Loucy (cell line): ENCODE measurements around the gene OSTM1.
"Not testable (repeated sequence)": the region's sequence is repeated elsewhere in the genome, so short reads cannot be mapped to it uniquely, and the experiment has no call there.

ENCODE experiments used
- H2AFZ ChIP-seq: fragments of 200-600 bp; sonication (generic); 2 replicates; pipeline ENCODE4 v1.6.0; 2016; ENCODE audit warnings: antibody characterized with exemption, mild to moderate bottlenecking, low read length, moderate library complexity
- H3F3A ChIP-seq: fragments of 200-600 bp; 2 replicates; pipeline ENCODE4 v1.6.0; 2016; ENCODE audit warnings: antibody characterized with exemption, low read depth, mild to moderate bottlenecking
- H3K27me3 ChIP-seq: fragments of 200-600 bp; sonication (generic); 2 replicates; pipeline ENCODE4 v1.6.1; 2014; ENCODE audit warnings: low read length, mild to moderate bottlenecking; ENCODE audit not compliant: insufficient read depth, poor library complexity, severe bottlenecking
- H3K36me3 ChIP-seq: fragments of 200-600 bp; sonication (generic); 2 replicates; pipeline ENCODE4 v1.6.1; 2016; ENCODE audit warnings: low read length; ENCODE audit not compliant: insufficient read depth
- H3K4me1 ChIP-seq: fragments of 200-600 bp; sonication (generic); 2 replicates; pipeline ENCODE4 v1.5.1; 2014; ENCODE audit warnings: low read length, mild to moderate bottlenecking; ENCODE audit not compliant: insufficient read depth, poor library complexity, severe bottlenecking
- H3K4me2 ChIP-seq: fragments of 200-600 bp; sonication (generic); 2 replicates; pipeline ENCODE4 v1.6.0; 2014; ENCODE audit warnings: antibody characterized with exemption, low read length, low read depth, mild to moderate bottlenecking; ENCODE audit not compliant: poor library complexity, severe bottlenecking
- H3K4me3 ChIP-seq: fragments of 200-600 bp; sonication (generic); 2 replicates; pipeline ENCODE4 v1.5.1; 2014; ENCODE audit warnings: low read length, mild to moderate bottlenecking, mixed read lengths; ENCODE audit not compliant: poor library complexity, severe bottlenecking
- H3K79me2 ChIP-seq: fragments of 200-600 bp; sonication (generic); 2 replicates; pipeline ENCODE4 v1.6.1; 2014; ENCODE audit warnings: low read length; ENCODE audit not compliant: insufficient read depth
- H3K9ac ChIP-seq: fragments of 200-600 bp; sonication (generic); 2 replicates; pipeline ENCODE4 v1.6.0; 2014; ENCODE audit warnings: mild to moderate bottlenecking, low read depth, low read length, moderate library complexity; ENCODE audit not compliant: poor library complexity, severe bottlenecking
- H3K9me2 ChIP-seq: fragments of 200-600 bp; sonication (generic); replicated peaks from 2 replicates; pipeline ENCODE4 v1.6.1; 2016; ENCODE audit warnings: low read depth, low read length, mixed read lengths
- H3K9me3 ChIP-seq: fragments of 200-600 bp; sonication (generic); 2 replicates; pipeline ENCODE4 v1.6.1; 2014; ENCODE audit warnings: mild to moderate bottlenecking, antibody characterized with exemption, low read length, low read depth; ENCODE audit not compliant: insufficient read depth
- H4K20me1 ChIP-seq: fragments of 200-600 bp; sonication (generic); 2 replicates; pipeline ENCODE4 v1.6.0; 2014; ENCODE audit warnings: antibody characterized with exemption, low read length, mild to moderate bottlenecking; ENCODE audit not compliant: insufficient read depth, poor library complexity, severe bottlenecking
- EZH2phosphoT487 ChIP-seq: fragments of 200-600 bp; IDR thresholded peaks from 2 replicates; pipeline ENCODE4 v1.6.1; 2018; ENCODE audit warnings: antibody characterized with exemption, mild to moderate bottlenecking, moderate library complexity, borderline replicate concordance
- TF ChIP-seq, protein P1 (sequence below): fragments of 200-600 bp; sonication (generic); conservative IDR thresholded peaks from 2 replicates; pipeline ENCODE4 v1.5.1; 2014; ENCODE audit warnings: mild to moderate bottlenecking, antibody characterized with exemption, low read length

Gene OSTM1

DNA sequence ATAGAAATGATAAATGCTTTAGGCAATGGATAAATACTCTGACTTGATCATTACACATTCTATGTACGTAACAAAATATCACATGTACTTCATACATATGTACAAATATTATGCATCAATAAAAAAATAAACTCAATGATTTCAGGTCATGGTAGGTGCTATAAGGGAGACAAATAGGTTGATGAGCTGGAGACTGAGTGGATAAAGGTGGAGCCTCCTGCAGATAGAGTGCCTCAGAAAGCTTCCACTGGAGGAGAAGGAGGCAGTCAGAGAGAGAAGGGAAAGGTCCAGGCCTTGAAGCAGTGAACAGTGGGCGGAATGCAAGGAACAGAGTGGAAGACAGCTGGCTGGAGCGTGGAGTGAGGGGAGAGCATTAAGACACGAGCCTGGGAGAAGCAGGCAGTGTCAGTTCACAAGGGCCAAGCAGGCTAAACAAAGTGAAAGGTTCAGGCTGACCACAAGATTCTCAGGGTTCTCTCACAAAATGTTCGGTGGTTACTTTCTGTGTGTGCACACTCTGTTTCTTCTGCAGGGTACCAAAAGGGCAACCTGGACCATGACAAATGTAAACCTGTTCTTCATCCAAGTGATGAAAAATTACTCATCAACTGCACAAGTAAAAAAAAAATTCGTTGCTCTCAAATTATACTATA, 60.6 kb downstream of the OSTM1 start:
- Histone ChIP-seq H2AFZ (no peak overlapping the region), H4K20me1 (no peaks in the 10 kb centered on the region), H3K79me2 (no peaks in the 10 kb centered on the region), H3K36me3 (no peaks in the 10 kb centered on the region), H3F3A (no peaks in the 10 kb centered on the region), H3K4me1 (no peaks in the 10 kb centered on the region), H3K4me3 (no peak overlapping the region), H3K4me2 (no peak overlapping the region), H3K27me3 (no peaks in the 10 kb centered on the region), H3K9me3 (peaks cover 19% of the 10 kb centered on the region), H3K9me2 (no peaks in the 10 kb centered on the region), H3K9ac (no peak overlapping the region)
- no peak for TF ChIP-seq EZH2phosphoT487
- TF ChIP-seq, protein P1, sequence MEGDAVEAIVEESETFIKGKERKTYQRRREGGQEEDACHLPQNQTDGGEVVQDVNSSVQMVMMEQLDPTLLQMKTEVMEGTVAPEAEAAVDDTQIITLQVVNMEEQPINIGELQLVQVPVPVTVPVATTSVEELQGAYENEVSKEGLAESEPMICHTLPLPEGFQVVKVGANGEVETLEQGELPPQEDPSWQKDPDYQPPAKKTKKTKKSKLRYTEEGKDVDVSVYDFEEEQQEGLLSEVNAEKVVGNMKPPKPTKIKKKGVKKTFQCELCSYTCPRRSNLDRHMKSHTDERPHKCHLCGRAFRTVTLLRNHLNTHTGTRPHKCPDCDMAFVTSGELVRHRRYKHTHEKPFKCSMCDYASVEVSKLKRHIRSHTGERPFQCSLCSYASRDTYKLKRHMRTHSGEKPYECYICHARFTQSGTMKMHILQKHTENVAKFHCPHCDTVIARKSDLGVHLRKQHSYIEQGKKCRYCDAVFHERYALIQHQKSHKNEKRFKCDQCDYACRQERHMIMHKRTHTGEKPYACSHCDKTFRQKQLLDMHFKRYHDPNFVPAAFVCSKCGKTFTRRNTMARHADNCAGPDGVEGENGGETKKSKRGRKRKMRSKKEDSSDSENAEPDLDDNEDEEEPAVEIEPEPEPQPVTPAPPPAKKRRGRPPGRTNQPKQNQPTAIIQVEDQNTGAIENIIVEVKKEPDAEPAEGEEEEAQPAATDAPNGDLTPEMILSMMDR = no peak

DNA sequence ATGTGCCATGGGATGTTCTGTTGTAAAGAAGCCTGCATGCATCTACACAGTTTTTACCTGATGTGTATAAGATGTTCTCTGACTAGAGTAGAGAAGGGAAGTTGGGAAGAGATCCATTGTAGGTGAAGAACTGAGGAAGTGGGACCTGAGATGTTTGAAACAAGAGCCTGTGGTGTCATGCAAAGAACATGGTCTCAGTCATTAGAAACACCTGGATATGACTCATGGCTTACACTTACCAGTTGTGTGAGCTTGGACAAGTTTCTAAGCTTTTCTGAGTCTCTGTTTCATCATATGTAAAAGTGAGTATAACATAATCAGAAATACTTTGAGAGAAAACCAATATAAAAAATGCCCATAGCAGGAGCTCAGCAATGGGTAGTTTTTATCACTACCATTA, 64.6 kb downstream of the OSTM1 start:
- H3K4me3 ChIP-seq = no peak overlapping the region
- peaks cover 9% of the 10 kb centered on the region; the same call in 1 of the 2 replicates for H3K9me3 ChIP-seq
- no peak overlapping the region for H2AFZ ChIP-seq
- H4K20me1 ChIP-seq = no peaks in the 10 kb centered on the region
- TF ChIP-seq EZH2phosphoT487 = no peak
- TF ChIP-seq, protein P1 = no peak
- H3K9me2 ChIP-seq = no peaks in the 10 kb centered on the region
- no peaks in the 10 kb centered on the region for H3K36me3 ChIP-seq
- H3K4me1 ChIP-seq = no peaks in the 10 kb centered on the region
- no peaks in the 10 kb centered on the region for H3K27me3 ChIP-seq
- H3K79me2 ChIP-seq = no peaks in the 10 kb centered on the region
- no peak overlapping the region for H3K9ac ChIP-seq
- no peaks in the 10 kb centered on the region for H3F3A ChIP-seq
- H3K4me2 ChIP-seq = no peak overlapping the region

DNA sequence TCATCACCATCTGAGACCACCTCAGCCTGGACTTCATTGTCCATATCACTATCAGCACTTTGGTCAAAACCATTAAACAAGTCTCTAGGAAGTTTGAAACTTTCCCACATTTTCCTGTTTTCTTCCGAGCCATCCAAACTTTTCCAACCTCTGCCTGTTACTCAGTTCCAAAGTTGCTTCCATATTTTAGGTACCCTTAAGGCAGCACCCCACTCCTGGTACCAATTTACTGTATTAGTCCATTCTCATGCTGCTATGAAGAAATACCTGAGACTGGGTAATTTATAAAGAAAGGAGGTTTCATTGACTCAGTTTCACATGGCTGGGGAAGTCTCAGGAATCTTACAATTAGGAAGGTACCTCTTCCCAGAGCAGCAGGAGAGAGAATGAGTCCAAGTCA, 65.3 kb downstream of the OSTM1 start:
- not testable (repeated sequence) for H3K4me1 ChIP-seq, H3K27me3 ChIP-seq, H2AFZ ChIP-seq, H3K4me2 ChIP-seq, H3K9me2 ChIP-seq, H3K9ac ChIP-seq, H3K9me3 ChIP-seq, H3F3A ChIP-seq, H4K20me1 ChIP-seq, H3K79me2 ChIP-seq, H3K4me3 ChIP-seq, H3K36me3 ChIP-seq

DNA sequence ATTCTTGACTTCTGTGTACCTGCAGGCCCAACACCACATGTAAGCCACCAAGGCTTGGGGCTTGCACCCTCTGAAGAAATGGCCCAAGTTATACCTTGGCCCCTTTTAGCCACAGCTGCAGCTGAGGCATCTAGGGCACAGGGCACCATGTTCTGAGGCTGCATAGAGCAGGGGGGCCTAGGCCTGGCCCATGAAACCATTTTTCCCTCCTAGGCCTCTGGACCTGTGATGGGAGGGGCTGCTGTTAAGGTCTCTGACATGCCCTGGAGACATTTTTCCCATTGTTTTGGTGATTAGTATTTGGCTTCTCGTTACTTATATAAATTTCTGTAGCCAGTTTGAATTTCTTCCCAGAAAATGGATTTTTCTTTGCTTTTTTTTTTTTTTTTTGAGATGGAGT, 66.2 kb downstream of the OSTM1 start:
- TF ChIP-seq, protein P1 = no peak
- no peak for TF ChIP-seq EZH2phosphoT487
- no peak overlapping the region for H2AFZ ChIP-seq
- no peaks in the 10 kb centered on the region for H3K9me2 ChIP-seq
- H3K4me2 ChIP-seq = no peak overlapping the region
- no peaks in the 10 kb centered on the region for H3K36me3 ChIP-seq
- H3K4me1 ChIP-seq = no peaks in the 10 kb centered on the region
- peaks cover 5% of the 10 kb centered on the region; the same call in 1 of the 2 replicates for H3K9me3 ChIP-seq
- H3F3A ChIP-seq = no peaks in the 10 kb centered on the region
- no peaks in the 10 kb centered on the region for H3K27me3 ChIP-seq
- no peaks in the 10 kb centered on the region for H3K79me2 ChIP-seq
- H4K20me1 ChIP-seq = no peaks in the 10 kb centered on the region
- H3K4me3 ChIP-seq = no peak overlapping the region
- no peak overlapping the region for H3K9ac ChIP-seq
